Measurements from ENCODE around the gene NOC2L. TPM values are rescaled to one million over a fixed set of nuclear protein-coding genes. Genes with fewer than 3 reads are reported as not detected.
"Not testable (repeated sequence)": the region's sequence is repeated elsewhere in the genome, so short reads cannot be mapped to it uniquely, and the experiment has no call there.

The NOC2L gene
- total RNA-seq, 1 donor from 2014 or later = 95.6 TPM

- no peak for TF ChIP-seq CTCF (IDR thresholded peaks at IDR 0.05; ENCODE audit: insufficient read depth, low read length, poor library complexity, severe bottlenecking)
- Histone ChIP-seq H3K4me3 (ENCODE audit: low read depth, low read length) (peak overlapping the region; percentile 83), H3K36me3 (ENCODE audit: control insufficient read depth, insufficient read depth, low read length) (no peaks in the 10 kb centered on the region), H3K27me3 (ENCODE audit: control insufficient read depth, insufficient read depth, low read length) (peaks cover 14% of the 10 kb centered on the region)
- DNase-seq (ENCODE audit: low read depth) = no peak
Observed at GRCh38 chr1:998745-998994, 39.6 kb upstream of the NOC2L start.

GRCh38 chr1:997993-998744 lies 39.1 kb upstream of the NOC2L start:
- Histone ChIP-seq H3K27me3 (ENCODE audit: control insufficient read depth, insufficient read depth, low read length) (peaks cover 14% of the 10 kb centered on the region), H3K4me3 (ENCODE audit: low read depth, low read length) (peak overlapping the region; percentile 83), H3K36me3 (ENCODE audit: control insufficient read depth, insufficient read depth, low read length) (no peaks in the 10 kb centered on the region)
- TF ChIP-seq CTCF (IDR thresholded peaks at IDR 0.05; ENCODE audit: insufficient read depth, low read length, poor library complexity, severe bottlenecking) = no peak
- no peak for DNase-seq (ENCODE audit: low read depth)

- H3K27me3 ChIP-seq (ENCODE audit: control insufficient read depth, insufficient read depth, low read length) = peaks cover 14% of the 10 kb centered on the region
- H3K36me3 ChIP-seq (ENCODE audit: control insufficient read depth, insufficient read depth, low read length) = no peaks in the 10 kb centered on the region
- no peak for DNase-seq (ENCODE audit: low read depth)
- H3K4me3 ChIP-seq (ENCODE audit: low read depth, low read length) = no peak overlapping the region
- TF ChIP-seq CTCF (IDR thresholded peaks at IDR 0.05; ENCODE audit: insufficient read depth, low read length, poor library complexity, severe bottlenecking) = no peak
Observed at GRCh38 chr1:997713-997992, 38.6 kb upstream of the NOC2L start.

GRCh38 chr1:996851-997712 lies 38.0 kb upstream of the NOC2L start:
- Histone ChIP-seq H3K4me3 (ENCODE audit: low read depth, low read length) (no peak overlapping the region), H3K27me3 (ENCODE audit: control insufficient read depth, insufficient read depth, low read length) (peaks cover 14% of the 10 kb centered on the region)
- no peak for TF ChIP-seq CTCF (IDR thresholded peaks at IDR 0.05; ENCODE audit: insufficient read depth, low read length, poor library complexity, severe bottlenecking)

GRCh38 chr1:995665-996633 lies 36.9 kb upstream of the NOC2L start:
- peaks cover 14% of the 10 kb centered on the region for H3K27me3 ChIP-seq (ENCODE audit: control insufficient read depth, insufficient read depth, low read length)
- TF ChIP-seq CTCF (IDR thresholded peaks at IDR 0.05; ENCODE audit: insufficient read depth, low read length, poor library complexity, severe bottlenecking) = no peak
- DNase-seq (ENCODE audit: low read depth) = no peak
- no peak overlapping the region for H3K4me3 ChIP-seq (ENCODE audit: low read depth, low read length)
- no peaks in the 10 kb centered on the region for H3K36me3 ChIP-seq (ENCODE audit: control insufficient read depth, insufficient read depth, low read length)

More at GRCh38 chr1:996851-997712, 38.0 kb upstream of the NOC2L start:
- DNase-seq (ENCODE audit: low read depth) = no peak
- H3K36me3 ChIP-seq (ENCODE audit: control insufficient read depth, insufficient read depth, low read length) = no peaks in the 10 kb centered on the region

- not testable (repeated sequence) for H3K36me3 ChIP-seq (ENCODE audit: control insufficient read depth, insufficient read depth, low read length); DNase-seq (ENCODE audit: low read depth); H3K4me3 ChIP-seq (ENCODE audit: low read depth, low read length)
- peaks cover 16% of the 10 kb centered on the region for H3K27me3 ChIP-seq (ENCODE audit: control insufficient read depth, insufficient read depth, low read length)
Observed at GRCh38 chr1:994546-994945, 35.5 kb upstream of the NOC2L start.
